DOHH2 (cell line): ENCODE measurements around the gene ZNF184.

Experiments
- H3F3A ChIP-seq: fragments of 200-600 bp; sonication (generic), shearing (Covaris generic); 2 replicates; pipeline ENCODE4 v1.6.0; 2016; ENCODE audit warnings: antibody characterized with exemption, mild to moderate bottlenecking; ENCODE audit not compliant: control insufficient read depth, insufficient read depth
- H3K27ac ChIP-seq: fragments of 200-600 bp; sonication (generic); 2 replicates; pipeline ENCODE4 v1.5.1; 2014; ENCODE audit warnings: low read depth, mild to moderate bottlenecking, low read length, moderate library complexity
- H3K27me3 ChIP-seq: fragments of 200-600 bp; sonication (generic); 2 replicates; pipeline ENCODE4 v1.6.1; 2014; ENCODE audit warnings: mild to moderate bottlenecking, low read length, mixed read lengths; ENCODE audit not compliant: control insufficient read depth
- H3K36me3 ChIP-seq: fragments of 200-600 bp; sonication (generic); 2 replicates; pipeline ENCODE4 v1.6.1; 2014; ENCODE audit warnings: mild to moderate bottlenecking, low read length, moderate library complexity, mixed read lengths; ENCODE audit not compliant: control insufficient read depth
- H3K4me1 ChIP-seq: fragments of 200-600 bp; sonication (generic); 2 replicates; pipeline ENCODE4 v1.6.1; 2014; ENCODE audit warnings: mild to moderate bottlenecking, low read length, mixed read lengths; ENCODE audit not compliant: control insufficient read depth
- H3K4me2 ChIP-seq: fragments of 200-600 bp; sonication (generic); 2 replicates; pipeline ENCODE4 v1.6.0; 2014; ENCODE audit warnings: mild to moderate bottlenecking, low read length, moderate library complexity
- H3K4me3 ChIP-seq: fragments of 200-600 bp; sonication (generic); 2 replicates; pipeline ENCODE4 v1.5.1; 2014; ENCODE audit warnings: mild to moderate bottlenecking, low read length, mixed read lengths
- H3K79me2 ChIP-seq: fragments of 200-600 bp; sonication (generic); 2 replicates; pipeline ENCODE4 v1.6.1; 2014; ENCODE audit warnings: mild to moderate bottlenecking, low read length, mixed read lengths; ENCODE audit not compliant: control insufficient read depth
- H3K9me2 ChIP-seq: fragments of 200-600 bp; sonication (generic); replicated peaks from 2 replicates; pipeline ENCODE4 v1.6.1; 2014; ENCODE audit warnings: mild to moderate bottlenecking, low read length, mixed read lengths; ENCODE audit not compliant: control insufficient read depth
- H3K9me3 ChIP-seq: fragments of 200-600 bp; sonication (generic); 2 replicates; pipeline ENCODE4 v1.6.1; 2014; ENCODE audit warnings: antibody characterized with exemption, low read length, mixed read lengths; ENCODE audit not compliant: control insufficient read depth, insufficient read depth
- H4K20me1 ChIP-seq: fragments of 200-600 bp; sonication (generic); 2 replicates; pipeline ENCODE4 v1.6.0; 2014; ENCODE audit warnings: low read depth, mild to moderate bottlenecking, antibody characterized with exemption, low read length, moderate library complexity; ENCODE audit not compliant: control insufficient read depth, insufficient read depth
- CTCF ChIP-seq: fragments of 200-600 bp; sonication (generic); IDR thresholded peaks from one replicate; pipeline ENCODE4 v1.5.1; 2014; ENCODE audit warnings: antibody characterized with exemption, mild to moderate bottlenecking, low read depth, low read length; ENCODE audit not compliant: poor library complexity, severe bottlenecking
- EZH2phosphoT487 ChIP-seq: fragments of 200-600 bp; sonication (generic); IDR thresholded peaks from 2 replicates; pipeline ENCODE4 v1.6.1; 2017; ENCODE audit warnings: borderline replicate concordance, mild to moderate bottlenecking, antibody characterized with exemption, low read length, moderate library complexity, mixed read lengths

ZNF184 gene

GRCh38 chr6:27474672-27475071, 1.8 kb upstream of the ZNF184 start:
- Histone ChIP-seq H3F3A (peaks cover 20% of the 10 kb centered on the region), H3K4me2 (no peak overlapping the region), H3K36me3 (peaks cover 20% of the 10 kb centered on the region), H3K9me2 (no peaks in the 10 kb centered on the region), H3K4me3 (no peak overlapping the region), H3K9me3 (no peaks in the 10 kb centered on the region), H3K79me2 (peaks cover 29% of the 10 kb centered on the region), H3K4me1 (peaks cover 40% of the 10 kb centered on the region), H3K27me3 (no peaks in the 10 kb centered on the region), H3K27ac (no peak overlapping the region), H4K20me1 (no peaks in the 10 kb centered on the region)
- TF ChIP-seq EZH2phosphoT487 (no peak), CTCF (no peak)

GRCh38 chr6:27474172-27474465, 1.2 kb upstream of the ZNF184 start:
- H3K4me3 ChIP-seq: peak overlapping the region; percentile 99
- no peaks in the 10 kb centered on the region for H3K27me3 ChIP-seq
- no peaks in the 10 kb centered on the region for H3K9me2 ChIP-seq
- H3K27ac ChIP-seq: no peak overlapping the region
- H3K4me2 ChIP-seq: peak overlapping the region; percentile 98; the same call in 1 of the 2 replicates
- peaks cover 23% of the 10 kb centered on the region for H3K36me3 ChIP-seq
- H3K9me3 ChIP-seq: no peaks in the 10 kb centered on the region
- peaks cover 16% of the 10 kb centered on the region for H3F3A ChIP-seq
- peaks cover 32% of the 10 kb centered on the region for H3K79me2 ChIP-seq
- H4K20me1 ChIP-seq: no peaks in the 10 kb centered on the region
- H3K4me1 ChIP-seq: peaks cover 42% of the 10 kb centered on the region
- TF ChIP-seq EZH2phosphoT487 (no peak), CTCF (no peak)

GRCh38 chr6:27472182-27472616, 706 bp downstream of the ZNF184 start:
- Histone ChIP-seq H4K20me1 (no peaks in the 10 kb centered on the region), H3K27me3 (no peaks in the 10 kb centered on the region), H3K4me3 (peak overlapping the region; percentile 99), H3F3A (0 out of 2 replicates have a peak, but pooled peaks cover 6% of the 10 kb centered on the region), H3K4me1 (peaks cover 32% of the 10 kb centered on the region), H3K9me3 (no peaks in the 10 kb centered on the region), H3K9me2 (no peaks in the 10 kb centered on the region), H3K4me2 (peak overlapping the region; percentile 98), H3K79me2 (peaks cover 50% of the 10 kb centered on the region), H3K27ac (peak overlapping the region; percentile 88), H3K36me3 (peaks cover 42% of the 10 kb centered on the region)
- TF ChIP-seq CTCF (no peak), EZH2phosphoT487 (no peak)
